NCI-H1694 treated with DMSO at 0.1 percent for 48 hours (cell line): ENCODE data around the gene PLEKHA4.
"Not testable (repeated sequence)": the region's sequence is repeated elsewhere in the genome, so short reads cannot be mapped to it uniquely, and the experiment has no call there.

ENCODE experiments used
- DNase-seq: peaks from one replicate; lab custom pipeline; 2025; lab: John Stamatoyannopoulos, UW

The PLEKHA4 gene

DNA sequence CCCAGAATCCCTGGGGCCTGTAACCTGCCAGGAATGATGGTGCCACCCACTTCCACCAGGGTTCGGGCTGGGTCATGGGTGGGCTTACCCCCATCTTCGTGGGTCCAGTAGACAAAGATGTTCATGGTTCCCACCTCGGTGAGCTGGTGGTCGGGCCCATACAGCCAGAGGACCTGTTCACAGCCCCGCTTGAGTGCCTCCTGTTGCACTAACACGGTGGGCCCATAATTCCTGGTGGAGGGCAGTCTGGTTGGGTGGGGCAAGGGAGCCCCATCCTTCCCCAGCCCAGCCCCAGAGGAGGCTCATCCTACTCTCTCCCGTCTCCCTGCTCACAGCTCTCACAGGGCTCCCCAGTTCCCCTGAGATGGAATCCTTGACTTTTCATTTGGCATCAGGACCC is 71.3 kb downstream of the PLEKHA4 start:
- no peak for DNase-seq

DNA sequence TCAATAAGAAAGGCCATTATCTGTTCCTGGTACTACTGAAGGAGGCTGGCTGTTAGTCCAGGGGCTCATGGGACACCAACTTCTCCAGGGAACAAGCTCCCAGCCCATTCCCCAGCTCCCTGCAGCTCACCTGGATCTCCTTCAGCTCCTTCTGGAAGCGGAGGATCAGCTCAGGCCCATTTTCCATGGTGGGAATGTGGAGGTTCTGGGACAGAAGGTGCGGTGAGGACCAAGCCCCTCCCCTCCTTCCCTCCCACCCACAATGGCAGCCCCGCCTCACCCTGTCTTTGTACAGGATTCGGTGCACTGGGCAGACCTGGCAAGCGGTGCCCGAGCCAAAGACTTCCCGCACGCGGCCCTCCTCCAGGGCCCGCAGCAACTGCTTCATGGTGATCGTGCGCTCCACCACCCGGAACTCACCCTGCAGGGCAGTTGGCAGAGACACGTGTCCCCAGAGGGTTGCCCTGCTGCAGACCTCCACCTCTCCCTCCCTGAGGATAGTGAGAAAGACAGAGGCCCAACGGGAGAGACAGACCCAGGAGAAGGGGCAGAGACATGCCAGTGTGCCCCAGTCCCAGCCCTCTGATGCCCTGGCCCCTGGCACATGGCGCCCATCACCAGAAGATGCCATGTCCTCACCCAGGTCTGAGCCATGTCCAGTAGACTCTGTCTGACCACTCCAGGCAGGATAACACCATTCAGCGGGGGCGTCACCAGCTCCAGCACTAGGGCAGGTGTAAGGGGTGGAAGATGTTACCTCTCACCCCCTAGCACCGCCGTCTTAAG is 71.9 kb downstream of the PLEKHA4 start:
- no peak for DNase-seq

- no peak for DNase-seq
These were observed 72.7 kb downstream of the PLEKHA4 start for GRCh38 chr19:48795685-48796070.

- DNase-seq: peak; percentile 95
These were observed 73.2 kb downstream of the PLEKHA4 start for GRCh38 chr19:48795055-48795684.

DNA sequence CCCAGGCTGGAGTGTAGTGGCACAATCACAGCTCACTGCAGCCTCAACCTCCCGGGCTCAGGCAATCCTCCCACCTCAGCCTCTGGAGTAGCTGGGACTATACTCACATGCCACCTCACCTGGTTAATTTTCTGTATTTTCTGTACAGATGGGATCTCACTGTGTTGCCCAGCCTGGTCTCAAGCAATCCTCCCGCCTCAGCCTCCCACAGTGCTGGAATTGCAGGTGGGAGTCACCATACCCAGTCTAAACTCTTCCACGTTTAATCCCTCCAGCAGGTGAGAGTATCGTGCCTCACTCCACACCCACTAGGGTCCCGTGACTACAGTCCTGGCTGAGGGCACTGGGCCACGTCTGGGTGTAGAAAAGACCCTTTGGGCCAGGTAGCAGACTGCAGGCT is 74.1 kb downstream of the PLEKHA4 start:
- no peak for DNase-seq

GRCh38 chr19:48793271-48793670 is 75.1 kb downstream of the PLEKHA4 start:
- no peak for DNase-seq

- not testable (repeated sequence) for DNase-seq
These were observed 81.1 kb downstream of the PLEKHA4 start for GRCh38 chr19:48787331-48787730.
